Activated T-cell treated with anti-CD3 and anti-CD28 coated beads for 48 hours (primary cell): ENCODE data around the gene SOX6.
A peak's percentile ranks its signal among the peaks of the same experiment; 100 is the strongest.

ENCODE experiments used
- DNase-seq: peaks from one replicate; pipeline ENCODE4 v3.0.0-alpha.2; 2020; ENCODE audit warnings: low read depth

SOX6 gene

GRCh38 chr11:16317712-16318111 is 38.6 kb downstream of the SOX6 start:
- DNase-seq = no peak

- DNase-seq = no peak
Observed at GRCh38 chr11:16313846-16314245, 42.5 kb downstream of the SOX6 start.

- DNase-seq = no peak
Observed at GRCh38 chr11:16312233-16312765, 44.0 kb downstream of the SOX6 start.

GRCh38 chr11:16311831-16312230 is 44.5 kb downstream of the SOX6 start:
- no peak for DNase-seq

- DNase-seq = no peak
Observed at GRCh38 chr11:16310943-16311342, 45.4 kb downstream of the SOX6 start.

- no peak for DNase-seq
Observed at GRCh38 chr11:16309226-16309625, 47.1 kb downstream of the SOX6 start.

- DNase-seq = no peak
Observed at GRCh38 chr11:16301462-16301861, 54.9 kb downstream of the SOX6 start.

- DNase-seq = no peak
Observed at GRCh38 chr11:16299884-16300782, 56.2 kb downstream of the SOX6 start.

GRCh38 chr11:16299390-16299789 is 57.0 kb downstream of the SOX6 start:
- DNase-seq = no peak

- no peak for DNase-seq
Observed at GRCh38 chr11:16297332-16297731, 59.0 kb downstream of the SOX6 start.

GRCh38 chr11:16296273-16296672 is 60.1 kb downstream of the SOX6 start:
- no peak for DNase-seq

- no peak for DNase-seq
Observed at GRCh38 chr11:16295592-16295991, 60.8 kb downstream of the SOX6 start.

- no peak for DNase-seq
Observed at GRCh38 chr11:16293204-16293681, 63.1 kb downstream of the SOX6 start.

GRCh38 chr11:16292167-16292859 is 64.0 kb downstream of the SOX6 start:
- no peak for DNase-seq

GRCh38 chr11:16291729-16292128 is 64.6 kb downstream of the SOX6 start:
- DNase-seq = no peak

- no peak for DNase-seq
Observed at GRCh38 chr11:16289541-16289940, 66.8 kb downstream of the SOX6 start.

GRCh38 chr11:16287630-16288280 is 68.6 kb downstream of the SOX6 start:
- no peak for DNase-seq

GRCh38 chr11:16286095-16286494 is 70.3 kb downstream of the SOX6 start:
- no peak for DNase-seq

GRCh38 chr11:16280256-16280682 is 76.1 kb downstream of the SOX6 start:
- peak; percentile 1 for DNase-seq

GRCh38 chr11:16279524-16279923 is 76.8 kb downstream of the SOX6 start:
- DNase-seq = no peak

GRCh38 chr11:16278979-16279378 is 77.4 kb downstream of the SOX6 start:
- DNase-seq = no peak

- DNase-seq = no peak
Observed at GRCh38 chr11:16278273-16278672, 78.1 kb downstream of the SOX6 start.
